Gastrocnemius medialis (tissue), 4 donors: ENCODE data around the gene PIGN. TPM values are rescaled to one million over a fixed set of nuclear protein-coding genes. Genes with fewer than 3 reads are reported as not detected.

ENCODE experiments used
- ATAC-seq, 2 donors: fragments of 150-250 bp; one replicate each; pipeline ENCODE4 v1.9.1; 2016
- DNase-seq, 2 donors: peaks; one replicate each; pipeline ENCODE4 v3.0.0-alpha.2; 2019
- H3K27ac ChIP-seq, 4 donors: fragments of 200-600 bp; sonication (generic); 1 replicate in 1 of 4; 2 replicates in 3 of 4; pipeline ENCODE4 v1.5.1; 2016 to 2018; ENCODE audit warnings: mild to moderate bottlenecking in 2 of 4, moderate library complexity in 1 of 4
- H3K27me3 ChIP-seq, 3 donors: fragments of 200-600 bp; sonication (generic) in 2 of 3; 1 replicate in 1 of 3; 2 replicates in 2 of 3; pipeline versions ENCODE4 v1.5.1 to v1.6.0; 2016 to 2019; ENCODE audit warnings: mild to moderate bottlenecking in 1 of 3, moderate library complexity in 1 of 3
- H3K36me3 ChIP-seq, 2 donors: fragments of 200-600 bp; sonication (generic) in 1 of 2; one replicate each; pipeline ENCODE4 v1.5.1; 2017 to 2018
- H3K4me1 ChIP-seq, 2 donors: fragments of 200-600 bp; sonication (generic) in 1 of 2; one replicate each; pipeline ENCODE4 v1.5.1; 2016 to 2017; ENCODE audit warnings: mild to moderate bottlenecking in 2 of 2
- H3K4me3 ChIP-seq, 4 donors: fragments of 200-600 bp; sonication (generic) in 3 of 4; 1 replicate in 1 of 4; 2 replicates in 3 of 4; pipeline ENCODE4 v1.5.1; 2016 to 2019; ENCODE audit warnings: mild to moderate bottlenecking in 2 of 4
- H3K9me3 ChIP-seq, 3 donors: fragments of 200-600 bp; sonication (generic) in 2 of 3; 1 replicate in 1 of 3; 2 replicates in 2 of 3; pipeline ENCODE4 v1.5.1; 2016 to 2019
- CTCF ChIP-seq, 5 experiments: fragments of 450-650 bp in 3 of 5; fragments of 200-600 bp in 2 of 5; sonication (generic) in 2 of 5; IDR thresholded peaks in 4 of 5; conservative IDR thresholded peaks in 1 of 5; 1 replicate in 4 of 5; 2 replicates in 1 of 5; pipeline ENCODE4 v1.5.1; 2016 to 2019; ENCODE audit warnings: antibody characterized with exemption in 5 of 5, mild to moderate bottlenecking in 3 of 5, moderate library complexity in 3 of 5
- POLR2A ChIP-seq, 2 donors: fragments of 450-650 bp; IDR thresholded peaks; one replicate each; pipeline ENCODE4 v1.6.1; 2017; ENCODE audit warnings: antibody characterized with exemption in 2 of 2, mild to moderate bottlenecking in 2 of 2, moderate library complexity in 2 of 2
- in situ Hi-C, 4 donors: fragments of 200-750 bp; cut with MboI; loops; one replicate each; pipeline versions ENCODE4 v1.15.0 to v1.8.0; 2017; ENCODE audit warnings: low sequenced_read_pairs in 4 of 4
- intact Hi-C: fragments of 100-400 bp; cut with DNase I; formaldehyde crosslinking; loops from one replicate; pipeline ENCODE4 v1.15.1; 2023; ENCODE audit warnings: low total_unique reads
- total RNA-seq, 4 donors: library from RNA; depleted of rRNA; stranded (reverse); fragments of >200 nt; gene quantifications; one replicate each; pipeline versions ENCODE4 v1.1.0 to v1.2.3, GENCODE V29; 2016

PIGN gene
- 10 to 100 TPM; 10.7 to 18.7 (median 14.8) TPM for total RNA-seq

- ATAC-seq = peak; percentile 97 to 98
- peak; percentile 58 to 82 for TF ChIP-seq POLR2A (IDR thresholded peaks at IDR 0.05)
- TF ChIP-seq CTCF (IDR thresholded peaks at IDR 0.05 in 4 of 5, conservative IDR thresholded peaks at IDR 0.05 in 1 of 5) = peak in 1 of 5 experiments; percentile 8
- intact Hi-C loops = loop anchor here (2.0 to 5.0 kb wide), 4 partner anchors 64 to 1180 kb away; partner anchors contain the start of genes KDSR and ZCCHC2
- Histone ChIP-seq H3K9me3 (no peaks in the 10 kb centered on the region), H3K36me3 (no peaks in the 10 kb centered on the region), H3K27ac (peak within 1 kb of the TSS; percentile 84 to 90 (median 87)), H3K4me3 (peak within 1 kb of the TSS; percentile 94 to 99 (median 97)), H3K4me1 (peaks cover 26 to 36% of the 10 kb centered on the region in 2 donors), H3K27me3 (no peaks in the 10 kb centered on the region)
- in situ Hi-C loops = loop anchor here in 3 of 4 donors (10.0 to 25.0 kb wide), 5 partner anchors 68 to 800 kb away; partner anchors contain the start of gene PHLPP1 (in 1 of the 3)
- DNase-seq = peak; percentile 96 to 98
Measured at GRCh38 chr18:62186774-62187542, at the start of gene PIGN, which contains the start of gene RELCH. PIGN (minus strand) TSS chr18:62187056; CDS start chr18:62161353, 25,703 bp downstream. RELCH (plus strand) TSS chr18:62187255; CDS start chr18:62187506, 251 bp downstream.

- Histone ChIP-seq H3K27me3 (no peaks in the 10 kb centered on the region), H3K36me3 (peaks cover 0 to 32% of the 10 kb centered on the region in 2 donors), H3K4me1 (no peaks in the 10 kb centered on the region), H3K27ac (no peak overlapping the region), H3K4me3 (no peak overlapping the region), H3K9me3 (no peaks in the 10 kb centered on the region)
- TF ChIP-seq POLR2A (IDR thresholded peaks at IDR 0.05) = no peak
- TF ChIP-seq CTCF (IDR thresholded peaks at IDR 0.05 in 4 of 5, conservative IDR thresholded peaks at IDR 0.05 in 1 of 5) = no peak
- in situ Hi-C loops (no loop called here), intact Hi-C loops (no loop called here)
- DNase-seq (no peak), ATAC-seq (no peak)
Measured at GRCh38 chr18:62236252-62236651, 49.4 kb upstream of the PIGN start.

- TF ChIP-seq POLR2A (IDR thresholded peaks at IDR 0.05) = no peak
- peaks cover 0 to 64% of the 10 kb centered on the region in 2 donors for H3K36me3 ChIP-seq
Measured at GRCh38 chr18:62226047-62226446, 39.2 kb upstream of the PIGN start.

GRCh38 chr18:62224229-62224628 is 37.4 kb upstream of the PIGN start:
- Histone ChIP-seq H3K36me3 (peaks cover 0 to 57% of the 10 kb centered on the region in 2 donors), H3K27me3 (no peaks in the 10 kb centered on the region), H3K4me1 (no peaks in the 10 kb centered on the region), H3K27ac (no peak overlapping the region), H3K4me3 (no peak overlapping the region), H3K9me3 (peaks cover 0 to 4% (median 0%) of the 10 kb centered on the region in 3 donors)
- no peak for ATAC-seq
- in situ Hi-C loops = no loop called here
- TF ChIP-seq CTCF (IDR thresholded peaks at IDR 0.05 in 4 of 5, conservative IDR thresholded peaks at IDR 0.05 in 1 of 5) (no peak), POLR2A (IDR thresholded peaks at IDR 0.05) (no peak)
- intact Hi-C loops = no loop called here
- no peak for DNase-seq

More at GRCh38 chr18:62226047-62226446, 39.2 kb upstream of the PIGN start:
- intact Hi-C loops (no loop called here), in situ Hi-C loops (no loop called here)
- no peak overlapping the region for H3K4me3 ChIP-seq
- DNase-seq = no peak
- ATAC-seq = no peak
- H3K9me3 ChIP-seq = peaks cover 0 to 4% (median 0%) of the 10 kb centered on the region in 3 donors
- no peak overlapping the region for H3K27ac ChIP-seq
- no peaks in the 10 kb centered on the region for H3K27me3 ChIP-seq
- H3K4me1 ChIP-seq = no peaks in the 10 kb centered on the region

GRCh38 chr18:62214790-62215189 is 27.9 kb upstream of the PIGN start:
- TF ChIP-seq POLR2A (IDR thresholded peaks at IDR 0.05) = no peak
- TF ChIP-seq CTCF (IDR thresholded peaks at IDR 0.05 in 4 of 5, conservative IDR thresholded peaks at IDR 0.05 in 1 of 5) = no peak
- no peaks in the 10 kb centered on the region for H3K27me3 ChIP-seq
- no peak for DNase-seq
- no peak overlapping the region for H3K4me3 ChIP-seq
- H3K9me3 ChIP-seq = no peaks in the 10 kb centered on the region
- no peaks in the 10 kb centered on the region for H3K36me3 ChIP-seq
- peaks cover 8 to 10% of the 10 kb centered on the region in 2 donors for H3K4me1 ChIP-seq
- in situ Hi-C loops (no loop called here), intact Hi-C loops (no loop called here)
- H3K27ac ChIP-seq = no peak overlapping the region
- no peak for ATAC-seq
